ENCODE results near the gene EFCAB11. TPM values are rescaled to one million over a fixed set of nuclear protein-coding genes. Genes with fewer than 3 reads are reported as not detected.

EFCAB11 gene
- total and polyA plus RNA-seq, 2 experiments from 2014 or later = 7.2 to 10.8 TPM

- Histone ChIP-seq H3K4me3 (no peak overlapping the region), H3K9me3 (ENCODE audit: low read depth) (no peaks in the 10 kb centered on the region), H3K27ac (no peak overlapping the region), H3K4me2 (no peak overlapping the region), H3K4me1 (ENCODE audit: insufficient read depth) (no peaks in the 10 kb centered on the region), H3K9me2 (replicated peaks; ENCODE audit: insufficient read depth) (no peaks in the 10 kb centered on the region), H3K36me3 (replicated peaks; ENCODE audit: insufficient read depth, low read depth) (no peaks in the 10 kb centered on the region), H3K79me2 (no peaks in the 10 kb centered on the region), H2AFZ (no peak overlapping the region), H4K20me1 (ENCODE audit: insufficient read depth, poor library complexity, severe bottlenecking) (no peaks in the 10 kb centered on the region), H3K27me3 (no peaks in the 10 kb centered on the region)
- no peak for DNase-seq (ENCODE audit: low spot score)
- TF ChIP-seq EZH2phosphoT487 (IDR thresholded peaks at IDR 0.05; ENCODE audit: low read depth, severe bottlenecking, unreplicated experiment) (no peak), CTCF (IDR thresholded peaks at IDR 0.05; ENCODE audit: poor library complexity) (no peak), EZH2 (IDR thresholded peaks at IDR 0.05; ENCODE audit: borderline replicate concordance) (no peak)
- WGBS (ENCODE audit: low lambda C conversion rate, missing lambda C conversion rate) = 64% methylated on average over 4 of the region's 4 CpGs
Measured at GRCh38 chr14:89798212-89798773, 156.2 kb downstream of the EFCAB11 start.

GRCh38 chr14:89797148-89797547, 157.4 kb downstream of the EFCAB11 start:
- Histone ChIP-seq H3K9me3 (ENCODE audit: low read depth) (no peaks in the 10 kb centered on the region), H3K9me2 (replicated peaks; ENCODE audit: insufficient read depth) (no peaks in the 10 kb centered on the region), H3K27ac (no peak overlapping the region), H3K36me3 (replicated peaks; ENCODE audit: insufficient read depth, low read depth) (no peaks in the 10 kb centered on the region), H3K4me3 (no peak overlapping the region), H4K20me1 (ENCODE audit: insufficient read depth, poor library complexity, severe bottlenecking) (no peaks in the 10 kb centered on the region), H2AFZ (no peak overlapping the region), H3K79me2 (no peaks in the 10 kb centered on the region), H3K4me2 (no peak overlapping the region), H3K27me3 (no peaks in the 10 kb centered on the region), H3K4me1 (ENCODE audit: insufficient read depth) (peaks cover 4% of the 10 kb centered on the region)
- no peak for DNase-seq (ENCODE audit: low spot score)
- 71% methylated on average over 5 of the region's 5 CpGs for WGBS (ENCODE audit: low lambda C conversion rate, missing lambda C conversion rate)
- no peak for TF ChIP-seq CTCF (IDR thresholded peaks at IDR 0.05; ENCODE audit: poor library complexity)
- TF ChIP-seq EZH2 (IDR thresholded peaks at IDR 0.05; ENCODE audit: borderline replicate concordance) = no peak
- no peak for TF ChIP-seq EZH2phosphoT487 (IDR thresholded peaks at IDR 0.05; ENCODE audit: low read depth, severe bottlenecking, unreplicated experiment)

GRCh38 chr14:89794096-89794495, 160.4 kb downstream of the EFCAB11 start:
- no peaks in the 10 kb centered on the region for H3K27me3 ChIP-seq
- no peaks in the 10 kb centered on the region for H3K9me2 ChIP-seq (replicated peaks; ENCODE audit: insufficient read depth)
- no peak overlapping the region for H3K4me3 ChIP-seq
- no peaks in the 10 kb centered on the region for H3K36me3 ChIP-seq (replicated peaks; ENCODE audit: insufficient read depth, low read depth)
- H3K4me1 ChIP-seq (ENCODE audit: insufficient read depth) = peaks cover 4% of the 10 kb centered on the region
- no peaks in the 10 kb centered on the region for H3K79me2 ChIP-seq
- 89% methylated on average over 3 of the region's 3 CpGs for WGBS (ENCODE audit: low lambda C conversion rate, missing lambda C conversion rate)
- no peak overlapping the region for H2AFZ ChIP-seq
- no peaks in the 10 kb centered on the region for H3K9me3 ChIP-seq (ENCODE audit: low read depth)
- no peak for DNase-seq (ENCODE audit: low spot score)
- no peaks in the 10 kb centered on the region for H4K20me1 ChIP-seq (ENCODE audit: insufficient read depth, poor library complexity, severe bottlenecking)
- no peak overlapping the region for H3K27ac ChIP-seq
- no peak overlapping the region for H3K4me2 ChIP-seq
- TF ChIP-seq CTCF (IDR thresholded peaks at IDR 0.05; ENCODE audit: poor library complexity) = no peak
- TF ChIP-seq EZH2phosphoT487 (IDR thresholded peaks at IDR 0.05; ENCODE audit: low read depth, severe bottlenecking, unreplicated experiment) = no peak
- no peak for TF ChIP-seq EZH2 (IDR thresholded peaks at IDR 0.05; ENCODE audit: borderline replicate concordance)

- Histone ChIP-seq H3K27me3 (no peaks in the 10 kb centered on the region), H3K27ac (no peak overlapping the region), H3K4me2 (no peak overlapping the region), H4K20me1 (ENCODE audit: insufficient read depth, poor library complexity, severe bottlenecking) (no peaks in the 10 kb centered on the region), H2AFZ (no peak overlapping the region), H3K79me2 (no peaks in the 10 kb centered on the region), H3K36me3 (replicated peaks; ENCODE audit: insufficient read depth, low read depth) (no peaks in the 10 kb centered on the region), H3K9me2 (replicated peaks; ENCODE audit: insufficient read depth) (no peaks in the 10 kb centered on the region), H3K4me1 (ENCODE audit: insufficient read depth) (peaks cover 4% of the 10 kb centered on the region), H3K4me3 (no peak overlapping the region), H3K9me3 (ENCODE audit: low read depth) (no peaks in the 10 kb centered on the region)
- WGBS (ENCODE audit: low lambda C conversion rate, missing lambda C conversion rate) = 94% methylated on average over 2 of the region's 2 CpGs
- TF ChIP-seq EZH2phosphoT487 (IDR thresholded peaks at IDR 0.05; ENCODE audit: low read depth, severe bottlenecking, unreplicated experiment) = no peak
- no peak for TF ChIP-seq EZH2 (IDR thresholded peaks at IDR 0.05; ENCODE audit: borderline replicate concordance)
- no peak for TF ChIP-seq CTCF (IDR thresholded peaks at IDR 0.05; ENCODE audit: poor library complexity)
- no peak for DNase-seq (ENCODE audit: low spot score)
Measured at GRCh38 chr14:89793367-89793716, 161.2 kb downstream of the EFCAB11 start.

Measured in hepatocyte (in vitro differentiated cells).